Esophagus (tissue), 2 donors: ENCODE results near the gene ESCO1. TPM values are rescaled to one million over a fixed set of nuclear protein-coding genes. Genes with fewer than 3 reads are reported as not detected.

Experiments
- H3K27ac ChIP-seq, 2 donors: one replicate each; pipeline ENCODE4 v1.5.1; 2013; ENCODE audit warnings: low read depth in 2 of 2, mild to moderate bottlenecking in 2 of 2, inconsistent platforms in 1 of 2, low read length in 1 of 2, moderate library complexity in 1 of 2
- H3K27me3 ChIP-seq, 2 donors: one replicate each; pipeline ENCODE4 v1.6.1; 2013; ENCODE audit warnings: low read length in 2 of 2, control low read depth in 1 of 2, mild to moderate bottlenecking in 1 of 2; ENCODE audit not compliant: insufficient read depth in 2 of 2, control insufficient read depth in 1 of 2
- H3K36me3 ChIP-seq, 2 donors: one replicate each; pipeline ENCODE4 v1.6.1; 2013; ENCODE audit warnings: low read length in 1 of 2; ENCODE audit not compliant: control insufficient read depth in 2 of 2, insufficient read depth in 2 of 2
- H3K4me1 ChIP-seq, 2 donors: one replicate each; pipeline ENCODE4 v1.6.1; 2013; ENCODE audit warnings: low read length in 1 of 2; ENCODE audit not compliant: control insufficient read depth in 2 of 2, insufficient read depth in 2 of 2
- H3K4me3 ChIP-seq, 2 donors: one replicate each; pipeline ENCODE4 v1.5.1; 2013; ENCODE audit warnings: low read length in 2 of 2, mild to moderate bottlenecking in 2 of 2, low read depth in 1 of 2, moderate library complexity in 1 of 2
- H3K9me3 ChIP-seq, 2 donors: one replicate each; pipeline ENCODE4 v1.6.1; 2013; ENCODE audit warnings: mild to moderate bottlenecking in 2 of 2, low read depth in 1 of 2, low read length in 1 of 2, moderate library complexity in 1 of 2; ENCODE audit not compliant: control insufficient read depth in 2 of 2, insufficient read depth in 1 of 2
- WGBS, 2 donors: extraction: QIAGEN DNeasy Blood & Tissue Kit; methylation state at CpG; one replicate each; pipeline ENCODE4 v1.1.7; 2013; 5-methylcytosine and 5-hydroxymethylcytosine counted together
- polyA plus RNA-seq, 2 donors: library from polyadenylated mRNA; stranded (reverse); fragments of 200-250 nt; gene quantifications; one replicate each; pipeline ENCODE4 v1.2.3, GENCODE V29; 2013
- donor health status: healthy with polysubstance abuse.
- donor health status: Bipolar disorder and iron deficiency.

ESCO1 gene
- polyA plus RNA-seq, 2 donors, result 7.2 to 8.9 TPM

DNA sequence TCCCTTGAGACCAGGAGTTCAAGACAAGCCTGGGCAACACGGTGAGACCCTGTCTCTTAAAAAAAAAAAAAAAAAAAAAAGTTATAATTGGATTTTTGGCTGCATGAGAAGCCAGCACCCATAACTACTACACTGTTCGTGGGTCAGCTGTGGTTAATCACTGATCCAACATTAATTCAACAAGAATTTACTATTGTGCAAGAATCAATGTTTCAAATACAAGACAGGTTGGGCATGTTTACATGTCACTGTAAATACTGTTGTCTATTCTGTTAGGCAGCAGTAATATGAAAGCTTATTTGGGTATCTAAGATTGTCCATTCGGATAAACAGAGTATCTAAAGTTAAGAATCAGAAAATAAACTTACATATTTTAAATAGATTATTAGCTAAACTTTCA is 62.3 kb downstream of the ESCO1 start:
- H3K27me3 ChIP-seq, result no peaks in the 10 kb centered on the region
- no peaks in the 10 kb centered on the region for H3K4me1 ChIP-seq
- no peak overlapping the region for H3K4me3 ChIP-seq
- WGBS, 2 donors, result 80 to 85% methylated on average over 3 of the region's 3 CpGs
- no peak overlapping the region for H3K27ac ChIP-seq
- no peaks in the 10 kb centered on the region for H3K9me3 ChIP-seq
- H3K36me3 ChIP-seq, result peaks cover 0 to 6% of the 10 kb centered on the region in 2 donors

DNA sequence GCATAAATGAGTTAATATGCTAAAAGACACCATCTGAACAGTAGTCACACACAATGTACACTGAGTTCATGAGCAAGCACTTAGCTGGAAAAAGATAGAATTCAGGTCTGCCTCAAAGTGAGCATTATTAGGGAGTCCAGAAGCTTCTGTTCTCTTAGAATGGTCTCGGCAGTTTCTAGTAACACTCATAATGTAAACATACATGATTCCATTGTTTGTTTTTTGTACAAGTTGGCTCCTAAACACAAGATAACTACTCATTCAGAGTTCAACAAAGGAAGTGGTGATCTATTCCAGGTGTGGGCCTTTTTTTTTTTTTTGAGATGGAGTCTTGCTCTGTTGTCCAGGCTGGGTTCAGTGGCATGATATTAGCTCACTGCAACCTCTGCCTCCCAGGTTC is 66.2 kb downstream of the ESCO1 start:
- no peak overlapping the region for H3K27ac ChIP-seq
- no peaks in the 10 kb centered on the region for H3K27me3 ChIP-seq
- H3K4me3 ChIP-seq, result no peak overlapping the region
- WGBS, 2 donors, result 64 to 67% methylated on average over 1 of the region's 1 CpG
- H3K36me3 ChIP-seq, result peaks cover 0 to 6% of the 10 kb centered on the region in 2 donors
- H3K4me1 ChIP-seq, result no peaks in the 10 kb centered on the region
- no peaks in the 10 kb centered on the region for H3K9me3 ChIP-seq

GRCh38 chr18:21526463-21526862 is 74.0 kb downstream of the ESCO1 start:
- Histone ChIP-seq H3K4me3 (no peak overlapping the region), H3K27me3 (no peaks in the 10 kb centered on the region), H3K4me1 (no peaks in the 10 kb centered on the region), H3K9me3 (no peaks in the 10 kb centered on the region), H3K36me3 (peaks cover 0 to 2% of the 10 kb centered on the region in 2 donors), H3K27ac (no peak overlapping the region)
- WGBS, 2 donors, result 70 to 73% methylated on average over 2 of the region's 2 CpGs

DNA sequence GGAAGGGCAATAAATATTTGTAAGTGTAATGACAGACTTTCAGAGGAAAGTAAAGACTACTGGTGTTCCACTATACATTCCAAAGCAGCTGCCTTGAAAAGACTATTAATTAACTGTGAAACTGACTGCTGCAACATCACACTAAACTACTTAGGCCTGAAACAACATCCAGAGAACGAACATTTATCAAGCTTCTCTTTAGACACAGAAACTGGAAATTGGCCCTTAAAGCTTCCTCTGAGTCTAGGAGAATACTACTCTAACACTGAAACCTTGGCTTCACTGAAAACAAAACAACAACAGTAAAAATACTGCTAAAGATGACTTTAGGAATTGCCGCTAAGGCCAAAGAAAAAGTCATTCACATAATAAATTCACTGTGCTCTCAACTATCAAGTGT is 74.6 kb downstream of the ESCO1 start:
- peaks cover 0 to 2% of the 10 kb centered on the region in 2 donors for H3K36me3 ChIP-seq
- H3K27me3 ChIP-seq, result no peaks in the 10 kb centered on the region
- 82 to 88% methylated on average over 2 of the region's 2 CpGs for WGBS, 2 donors
- no peaks in the 10 kb centered on the region for H3K4me1 ChIP-seq
- H3K4me3 ChIP-seq, result no peak overlapping the region
- H3K9me3 ChIP-seq, result no peaks in the 10 kb centered on the region
- no peak overlapping the region for H3K27ac ChIP-seq

DNA sequence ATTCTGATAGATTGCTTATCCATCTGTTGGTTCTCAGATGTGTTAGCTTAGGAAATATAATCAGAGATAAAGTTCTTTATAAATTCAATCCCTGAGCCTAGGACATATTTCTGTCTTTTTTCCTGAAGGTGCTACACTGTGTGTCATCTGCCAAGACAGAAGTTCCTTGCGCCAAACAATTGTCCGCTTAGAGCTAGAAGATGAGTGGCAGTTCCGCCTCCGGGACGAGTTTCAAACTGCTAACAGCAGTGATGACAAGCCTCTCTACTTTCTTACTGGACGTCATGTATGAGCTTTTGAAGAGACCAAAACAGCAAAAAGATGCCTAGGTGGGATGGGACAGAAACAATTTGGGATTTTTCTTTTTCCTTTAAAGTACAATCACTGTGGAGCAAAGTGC is 78.0 kb downstream of the ESCO1 start:
- 90 to 94% methylated on average over 6 of the region's 6 CpGs for whole genome bisulfite sequencing, 2 donors
- no peaks in the 10 kb centered on the region for H3K4me1 ChIP-seq

GRCh38 chr18:21513741-21514140 is 86.8 kb downstream of the ESCO1 start:
- WGBS, 2 donors, result 85 to 92% methylated on average over 5 of the region's 5 CpGs
- no peaks in the 10 kb centered on the region for H3K27me3 ChIP-seq
- no peak overlapping the region for H3K27ac ChIP-seq
- no peak overlapping the region for H3K4me3 ChIP-seq
- no peaks in the 10 kb centered on the region for H3K36me3 ChIP-seq
- H3K4me1 ChIP-seq, result no peaks in the 10 kb centered on the region
- no peaks in the 10 kb centered on the region for H3K9me3 ChIP-seq

More for the DNA sequence above, 78.0 kb downstream of the ESCO1 start:
- Histone ChIP-seq H3K4me3 (no peak overlapping the region), H3K27me3 (no peaks in the 10 kb centered on the region), H3K9me3 (no peaks in the 10 kb centered on the region), H3K36me3 (peaks cover 0 to 2% of the 10 kb centered on the region in 2 donors), H3K27ac (no peak overlapping the region)

GRCh38 chr18:21513292-21513691 is 87.2 kb downstream of the ESCO1 start:
- no peaks in the 10 kb centered on the region for H3K9me3 ChIP-seq
- H3K27me3 ChIP-seq, result no peaks in the 10 kb centered on the region
- H3K36me3 ChIP-seq, result no peaks in the 10 kb centered on the region
- H3K27ac ChIP-seq, result no peak overlapping the region
- 97 to 98% methylated on average over 2 of the region's 2 CpGs for WGBS, 2 donors
- no peak overlapping the region for H3K4me3 ChIP-seq
- H3K4me1 ChIP-seq, result no peaks in the 10 kb centered on the region

DNA sequence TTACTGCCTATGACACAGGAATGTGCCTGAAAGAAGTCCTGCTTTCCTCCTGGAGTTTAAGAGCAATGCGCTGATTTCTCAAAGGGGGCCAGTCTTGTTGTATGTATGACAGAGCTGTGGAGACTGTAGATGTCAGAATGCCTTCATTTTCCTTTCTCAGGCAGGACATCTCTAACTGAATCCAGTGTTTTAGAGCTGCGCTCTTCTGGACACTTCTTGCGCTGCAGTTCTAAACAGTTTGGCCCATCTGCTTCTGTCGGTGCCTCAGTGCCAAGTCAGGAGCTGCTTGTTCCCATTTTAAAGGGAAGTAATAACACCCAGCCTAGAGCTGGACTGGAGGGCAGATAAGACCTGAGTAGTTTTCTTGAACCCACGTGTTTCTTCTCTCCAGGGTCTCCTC is 91.4 kb downstream of the ESCO1 start:
- no peaks in the 10 kb centered on the region for H3K9me3 ChIP-seq
- WGBS, 2 donors, result 85 to 89% methylated on average over 5 of the region's 5 CpGs
- no peak overlapping the region for H3K4me3 ChIP-seq
- H3K27me3 ChIP-seq, result no peaks in the 10 kb centered on the region
- no peaks in the 10 kb centered on the region for H3K4me1 ChIP-seq
- H3K27ac ChIP-seq, result no peak overlapping the region
- H3K36me3 ChIP-seq, result no peaks in the 10 kb centered on the region

GRCh38 chr18:21507913-21508701 is 92.4 kb downstream of the ESCO1 start:
- H3K27me3 ChIP-seq, result no peaks in the 10 kb centered on the region
- no peak overlapping the region for H3K4me3 ChIP-seq
- 84 to 88% methylated on average over 13 of the region's 13 CpGs for WGBS, 2 donors
- no peak overlapping the region for H3K27ac ChIP-seq
- no peaks in the 10 kb centered on the region for H3K4me1 ChIP-seq
- H3K9me3 ChIP-seq, result no peaks in the 10 kb centered on the region
- no peaks in the 10 kb centered on the region for H3K36me3 ChIP-seq

DNA sequence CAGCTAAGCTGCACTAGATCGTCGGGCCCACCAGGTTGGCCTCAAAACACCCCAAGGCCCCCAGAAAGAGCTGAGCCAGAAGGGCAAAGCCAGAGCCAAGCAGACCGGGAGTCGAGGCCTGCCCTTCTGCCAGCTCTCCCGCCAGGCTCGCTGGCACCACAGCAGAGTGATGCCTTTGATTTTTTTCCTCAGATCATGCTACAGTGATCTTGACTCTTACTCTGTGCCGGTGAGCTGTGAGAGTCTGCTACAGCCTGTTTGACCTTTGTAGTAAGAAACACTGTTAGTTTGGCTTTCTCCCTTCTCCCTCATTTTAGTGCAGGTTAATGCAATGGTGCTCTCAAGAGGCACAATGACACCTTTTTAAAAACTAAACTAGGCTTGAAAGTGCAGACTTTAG is 97.8 kb downstream of the ESCO1 start:
- H3K4me3 ChIP-seq, result no peak overlapping the region
- no peaks in the 10 kb centered on the region for H3K4me1 ChIP-seq
- H3K27me3 ChIP-seq, result no peaks in the 10 kb centered on the region
- no peaks in the 10 kb centered on the region for H3K36me3 ChIP-seq
- no peaks in the 10 kb centered on the region for H3K9me3 ChIP-seq
- 76 to 82% methylated on average over 7 of the region's 7 CpGs for WGBS, 2 donors
- H3K27ac ChIP-seq, result no peak overlapping the region
